ENCODE measurements around the gene PAOX. TPM values are rescaled to one million over a fixed set of nuclear protein-coding genes. Genes with fewer than 3 reads are reported as not detected.
A peak's percentile ranks its signal among the peaks of the same experiment; 100 is the strongest.
"Not testable (repeated sequence)": the region's sequence is repeated elsewhere in the genome, so short reads cannot be mapped to it uniquely, and the experiment has no call there.

PAOX gene
- total and polyA plus RNA-seq, 2 donors from 2014 or later: 7.0 to 14.4 TPM

- no peak for TF ChIP-seq CTCF (IDR thresholded peaks at IDR 0.05; ENCODE audit: borderline replicate concordance, extremely low read depth, insufficient read depth)
- Histone ChIP-seq H3K36me3 (ENCODE audit: control insufficient read depth in 2 of 3, insufficient read depth in 3 of 3, low read length in 3 of 3) (peaks cover 5 to 63% (median 31%) of the 10 kb centered on the region in 3 donors), H3K27me3 (ENCODE audit: control insufficient read depth, insufficient read depth, low read length) (no peaks in the 10 kb centered on the region), H3K4me1 (ENCODE audit: control insufficient read depth in 2 of 3, insufficient read depth in 2 of 3, low read depth in 1 of 3, low read length in 3 of 3) (no peaks in the 10 kb centered on the region), H3K9me3 (ENCODE audit: control insufficient read depth in 2 of 3, insufficient read depth in 1 of 3, low read length in 3 of 3) (no peaks in the 10 kb centered on the region), H3K4me3 (ENCODE audit: low read length in 3 of 3) (no peak overlapping the region), H3K27ac (ENCODE audit: low read depth in 2 of 2, low read length in 2 of 2) (no peak overlapping the region), H3K9ac (ENCODE audit: low read length in 3 of 3) (no peak overlapping the region)
- no peak for DNase-seq
- intact Hi-C loops (cut with DNase I): no loop called here
- FAIRE-seq: no peak
Observed at GRCh38 chr10:133366751-133367150, 12.3 kb upstream of the PAOX start.

- H3K9me3 ChIP-seq (ENCODE audit: control insufficient read depth in 2 of 3, insufficient read depth in 1 of 3, low read length in 3 of 3); H3K4me3 ChIP-seq (ENCODE audit: low read length in 3 of 3); H3K4me1 ChIP-seq (ENCODE audit: control insufficient read depth in 2 of 3, insufficient read depth in 2 of 3, low read depth in 1 of 3, low read length in 3 of 3); DNase-seq; intact Hi-C loops (cut with DNase I); H3K27ac ChIP-seq (ENCODE audit: low read depth in 2 of 2, low read length in 2 of 2); H3K27me3 ChIP-seq (ENCODE audit: control insufficient read depth, insufficient read depth, low read length); FAIRE-seq; H3K9ac ChIP-seq (ENCODE audit: low read length in 3 of 3): not testable (repeated sequence)
- H3K36me3 ChIP-seq (ENCODE audit: control insufficient read depth in 2 of 3, insufficient read depth in 3 of 3, low read length in 3 of 3): peaks cover 5 to 63% (median 31%) of the 10 kb centered on the region in 3 donors
Observed at GRCh38 chr10:133367461-133367860, 11.6 kb upstream of the PAOX start.

- H3K4me1 ChIP-seq (ENCODE audit: control insufficient read depth in 2 of 3, insufficient read depth in 2 of 3, low read depth in 1 of 3, low read length in 3 of 3): peaks cover 0 to 5% (median 0%) of the 10 kb centered on the region in 3 donors
- H3K9ac ChIP-seq (ENCODE audit: low read length in 3 of 3): no peak overlapping the region
- H3K9me3 ChIP-seq (ENCODE audit: control insufficient read depth in 2 of 3, insufficient read depth in 1 of 3, low read length in 3 of 3): no peaks in the 10 kb centered on the region
- no peak for TF ChIP-seq CTCF (IDR thresholded peaks at IDR 0.05; ENCODE audit: borderline replicate concordance, extremely low read depth, insufficient read depth)
- no peak overlapping the region for H3K27ac ChIP-seq (ENCODE audit: low read depth in 2 of 2, low read length in 2 of 2)
- no peak overlapping the region for H3K4me3 ChIP-seq (ENCODE audit: low read length in 3 of 3)
- H3K27me3 ChIP-seq (ENCODE audit: control insufficient read depth, insufficient read depth, low read length): no peaks in the 10 kb centered on the region
- FAIRE-seq: no peak
- intact Hi-C loops (cut with DNase I): no loop called here
- DNase-seq: no peak
- peaks cover 5 to 58% (median 26%) of the 10 kb centered on the region in 3 donors for H3K36me3 ChIP-seq (ENCODE audit: control insufficient read depth in 2 of 3, insufficient read depth in 3 of 3, low read length in 3 of 3)
Observed at GRCh38 chr10:133368153-133368552, 10.9 kb upstream of the PAOX start.

- Histone ChIP-seq H3K9me3 (ENCODE audit: control insufficient read depth in 2 of 3, insufficient read depth in 1 of 3, low read length in 3 of 3) (no peaks in the 10 kb centered on the region), H3K36me3 (ENCODE audit: control insufficient read depth in 2 of 3, insufficient read depth in 3 of 3, low read length in 3 of 3) (peaks cover 5 to 44% (median 21%) of the 10 kb centered on the region in 3 donors), H3K4me1 (ENCODE audit: control insufficient read depth in 2 of 3, insufficient read depth in 2 of 3, low read depth in 1 of 3, low read length in 3 of 3) (peaks cover 0 to 5% (median 0%) of the 10 kb centered on the region in 3 donors), H3K9ac (ENCODE audit: low read length in 3 of 3) (no peak overlapping the region), H3K4me3 (ENCODE audit: low read length in 3 of 3) (no peak overlapping the region), H3K27me3 (ENCODE audit: control insufficient read depth, insufficient read depth, low read length) (no peaks in the 10 kb centered on the region), H3K27ac (ENCODE audit: low read depth in 2 of 2, low read length in 2 of 2) (no peak overlapping the region)
- peak in 2 of 5 donors; percentile 35 to 72 for DNase-seq
- no peak for FAIRE-seq
- intact Hi-C loops (cut with DNase I): no loop called here
- TF ChIP-seq CTCF (IDR thresholded peaks at IDR 0.05; ENCODE audit: borderline replicate concordance, extremely low read depth, insufficient read depth): no peak
Observed at GRCh38 chr10:133370030-133370786, 8.9 kb upstream of the PAOX start.

Data from kidney (tissue), 14 donors.